GM12874 (cell line): ENCODE data around the gene KCNT1.

Source experiments
- CTCF ChIP-seq: IDR thresholded peaks from 2 replicates; pipeline ENCODE4 v1.5.1; 2011; ENCODE audit warnings: low read depth, mild to moderate bottlenecking, control low read depth, low read length, moderate library complexity; ENCODE audit not compliant: insufficient read depth

Gene KCNT1

GRCh38 chr9:135835131-135835530, 133.1 kb downstream of the KCNT1 start:
- TF ChIP-seq CTCF: no peak

GRCh38 chr9:135839516-135839915, 137.5 kb downstream of the KCNT1 start:
- no peak for TF ChIP-seq CTCF

- TF ChIP-seq CTCF: no peak
Measured at GRCh38 chr9:135840107-135840506, 138.1 kb downstream of the KCNT1 start.

GRCh38 chr9:135840539-135840938, 138.6 kb downstream of the KCNT1 start:
- TF ChIP-seq CTCF: no peak
